Measurements from ENCODE around the gene THAP6.
"Not testable (repeated sequence)": the region's sequence is repeated elsewhere in the genome, so short reads cannot be mapped to it uniquely, and the experiment has no call there.

The THAP6 gene

GRCh38 chr4:75505630-75506029, 8.6 kb upstream of the THAP6 start:
- no peaks in the 10 kb centered on the region for H3K9me2 ChIP-seq (replicated peaks; ENCODE audit: low read depth, low read length)
- TF ChIP-seq CTCF (conservative IDR thresholded peaks at IDR 0.05; ENCODE audit: low read length), result no peak
- no peak for TF ChIP-seq EZH2phosphoT487 (IDR thresholded peaks at IDR 0.05; ENCODE audit: borderline replicate concordance)
- peaks cover 32% of the 10 kb centered on the region for H3K4me1 ChIP-seq (ENCODE audit: insufficient read depth, low read length, poor library complexity, severe bottlenecking)
- H3K9me3 ChIP-seq (ENCODE audit: insufficient read depth, low read depth, low read length), result no peaks in the 10 kb centered on the region
- H3K9ac ChIP-seq (ENCODE audit: low read depth, low read length, poor library complexity, severe bottlenecking), result no peak overlapping the region
- H3K79me2 ChIP-seq (ENCODE audit: insufficient read depth, low read length), result peaks cover 54% of the 10 kb centered on the region
- H3F3A ChIP-seq (ENCODE audit: low read depth), result no peaks in the 10 kb centered on the region
- no peak overlapping the region for H2AFZ ChIP-seq (ENCODE audit: low read length)
- H3K36me3 ChIP-seq (ENCODE audit: insufficient read depth, low read length), result peaks cover 42% of the 10 kb centered on the region
- no peaks in the 10 kb centered on the region for H3K27me3 ChIP-seq (ENCODE audit: insufficient read depth, low read length, poor library complexity, severe bottlenecking)
- peak overlapping the region; percentile 56 for H3K4me2 ChIP-seq (ENCODE audit: low read depth, low read length, poor library complexity, severe bottlenecking)
- H3K4me3 ChIP-seq (ENCODE audit: low read length, poor library complexity, severe bottlenecking), result no peak overlapping the region
- peaks cover 26% of the 10 kb centered on the region for H4K20me1 ChIP-seq (ENCODE audit: insufficient read depth, low read length, poor library complexity, severe bottlenecking)

GRCh38 chr4:75509592-75509991, 4.7 kb upstream of the THAP6 start:
- H3K9me2 ChIP-seq (replicated peaks; ENCODE audit: low read depth, low read length); H3F3A ChIP-seq (ENCODE audit: low read depth); H2AFZ ChIP-seq (ENCODE audit: low read length); H3K9ac ChIP-seq (ENCODE audit: low read depth, low read length, poor library complexity, severe bottlenecking); H3K9me3 ChIP-seq (ENCODE audit: insufficient read depth, low read depth, low read length); H3K27me3 ChIP-seq (ENCODE audit: insufficient read depth, low read length, poor library complexity, severe bottlenecking): not testable (repeated sequence)
- Histone ChIP-seq H3K4me3 (ENCODE audit: low read length, poor library complexity, severe bottlenecking) (peak overlapping the region; percentile 16), H3K4me1 (ENCODE audit: insufficient read depth, low read length, poor library complexity, severe bottlenecking) (peaks cover 53% of the 10 kb centered on the region), H3K79me2 (ENCODE audit: insufficient read depth, low read length) (peaks cover 78% of the 10 kb centered on the region), H4K20me1 (ENCODE audit: insufficient read depth, low read length, poor library complexity, severe bottlenecking) (peaks cover 45% of the 10 kb centered on the region), H3K4me2 (ENCODE audit: low read depth, low read length, poor library complexity, severe bottlenecking) (peak overlapping the region; percentile 56), H3K36me3 (ENCODE audit: insufficient read depth, low read length) (peaks cover 23% of the 10 kb centered on the region)

- Histone ChIP-seq H4K20me1 (ENCODE audit: insufficient read depth, low read length, poor library complexity, severe bottlenecking) (peaks cover 39% of the 10 kb centered on the region), H3K9me2 (replicated peaks; ENCODE audit: low read depth, low read length) (no peaks in the 10 kb centered on the region), H3K9ac (ENCODE audit: low read depth, low read length, poor library complexity, severe bottlenecking) (peak overlapping the region; percentile 86), H3K4me3 (ENCODE audit: low read length, poor library complexity, severe bottlenecking) (peak overlapping the region; percentile 87), H3K36me3 (ENCODE audit: insufficient read depth, low read length) (peaks cover 9% of the 10 kb centered on the region), H3F3A (ENCODE audit: low read depth) (peaks cover 5% of the 10 kb centered on the region; the same call in 1 of the 2 replicates), H3K9me3 (ENCODE audit: insufficient read depth, low read depth, low read length) (no peaks in the 10 kb centered on the region), H3K4me1 (ENCODE audit: insufficient read depth, low read length, poor library complexity, severe bottlenecking) (peaks cover 61% of the 10 kb centered on the region), H3K79me2 (ENCODE audit: insufficient read depth, low read length) (peaks cover 81% of the 10 kb centered on the region), H2AFZ (ENCODE audit: low read length) (no peak overlapping the region), H3K27me3 (ENCODE audit: insufficient read depth, low read length, poor library complexity, severe bottlenecking) (no peaks in the 10 kb centered on the region), H3K4me2 (ENCODE audit: low read depth, low read length, poor library complexity, severe bottlenecking) (peak overlapping the region; percentile 99)
- no peak for TF ChIP-seq EZH2phosphoT487 (IDR thresholded peaks at IDR 0.05; ENCODE audit: borderline replicate concordance)
- TF ChIP-seq CTCF (conservative IDR thresholded peaks at IDR 0.05; ENCODE audit: low read length), result no peak
Observed at GRCh38 chr4:75511841-75512240, 2.4 kb upstream of the THAP6 start.
